Measurements from ENCODE around the gene C20orf144.

DNA sequence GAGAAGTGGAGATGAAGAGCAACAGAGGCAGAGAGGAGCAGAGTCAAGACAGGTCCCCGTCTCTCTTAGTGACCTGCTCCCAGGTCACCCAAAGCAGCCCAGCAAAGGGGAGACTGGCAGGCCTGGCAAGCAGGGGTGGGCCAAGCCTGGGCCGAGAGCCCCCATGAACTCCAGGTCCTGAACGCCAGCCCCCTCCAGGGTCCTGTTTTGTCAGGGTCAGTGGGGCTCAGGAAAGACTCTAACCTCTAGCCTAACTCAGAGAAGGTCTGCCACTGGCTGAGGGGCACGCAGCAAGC is 10.9 kb downstream of the C20orf144 start:
- TF ChIP-seq POLR2A (IDR thresholded peaks at IDR 0.05) (no peak), CTCF (IDR thresholded peaks at IDR 0.05) (no peak), POLR2AphosphoS5 (IDR thresholded peaks at IDR 0.05) (no peak)
